IMR-90 (cell line): ENCODE data around the gene PTPRC. TPM values are rescaled to one million over a fixed set of nuclear protein-coding genes. Genes with fewer than 3 reads are reported as not detected.

Experiments
- ATAC-seq: fragments of 200-7000 bp; cut with Tn5 transposase; 2 replicates; pipeline ENCODE4 v1.9.1; 2020; ENCODE audit warnings: low read depth, mild to moderate bottlenecking, moderate library complexity
- BruUV-seq: library from RNA; stranded (reverse); fragments of 400-500 nt; replicated peaks from 2 replicates; lab custom pipeline; 2021; lab: Mats Ljungman, UMichigan
- CTCF ChIA-PET: fragments of 300-600 bp; formaldehyde crosslinking; extraction: SDS; loops from one replicate; lab custom pipeline; 2021; ENCODE audit warnings: antibody characterized with exemption; lab: Yijun Ruan, JAX
- POLR2A ChIA-PET: fragments of 300-600 bp; sonication (Branson Sonifier 250); formaldehyde crosslinking; loops from one replicate; lab custom pipeline; 2022; ENCODE audit warnings: antibody characterized with exemption; ENCODE audit not compliant: unreplicated experiment; lab: Charles Lee
- DNase-seq: peaks from one replicate; pipeline ENCODE4 v3.0.0; 2013
- H2AFZ ChIP-seq: replicated peaks from 2 replicates; pipeline ENCODE3; 2013; ENCODE audit warnings: low read length, mild to moderate bottlenecking; ENCODE audit not compliant: poor library complexity
- H2AK5ac ChIP-seq: 2 replicates; pipeline ENCODE4 v1.6.1; 2013; ENCODE audit warnings: low read depth, low read length, inconsistent platforms
- H2AK9ac ChIP-seq: replicated peaks from 2 replicates; pipeline ENCODE3; 2013; ENCODE audit warnings: mild to moderate bottlenecking, low read depth, low read length, moderate library complexity; ENCODE audit not compliant: poor library complexity
- H2BK120ac ChIP-seq: 2 replicates; pipeline ENCODE4 v1.6.1; 2013; ENCODE audit warnings: low read depth, low read length, inconsistent platforms
- H2BK15ac ChIP-seq: 3 replicates; pipeline ENCODE4 v1.6.1; 2013; ENCODE audit warnings: low read depth, low read length, inconsistent platforms
- H2BK20ac ChIP-seq: 2 replicates; pipeline ENCODE4 v1.6.1; 2013; ENCODE audit warnings: low read depth, mild to moderate bottlenecking, inconsistent platforms, low read length, moderate library complexity
- H2BK5ac ChIP-seq: 2 replicates; pipeline ENCODE4 v1.6.1; 2013; ENCODE audit warnings: mild to moderate bottlenecking, low read depth, low read length, inconsistent platforms; ENCODE audit not compliant: poor library complexity, severe bottlenecking
- H3K14ac ChIP-seq: replicated peaks from 2 replicates; pipeline ENCODE4 v1.6.1; 2013; ENCODE audit warnings: low read depth, low read length, inconsistent platforms
- H3K18ac ChIP-seq: 2 replicates; pipeline ENCODE4 v1.6.1; 2013; ENCODE audit warnings: low read depth, low read length, control low read depth
- H3K23ac ChIP-seq: 2 replicates; pipeline ENCODE4 v1.6.1; 2013; ENCODE audit warnings: low read depth, low read length, inconsistent platforms
- H3K27ac ChIP-seq: 2 replicates; pipeline ENCODE4 v1.5.1; 2013; ENCODE audit warnings: mild to moderate bottlenecking, control low read depth, low read length; ENCODE audit not compliant: insufficient read depth
- H3K27me3 ChIP-seq: 2 replicates; pipeline ENCODE4 v1.6.1; 2013; ENCODE audit warnings: low read length; ENCODE audit not compliant: control insufficient read depth, insufficient read depth
- H3K36me3 ChIP-seq: 2 replicates; pipeline ENCODE4 v1.6.1; 2013; ENCODE audit warnings: low read length, mixed read lengths; ENCODE audit not compliant: control insufficient read depth, insufficient read depth
- H3K4ac ChIP-seq: 2 replicates; pipeline ENCODE4 v1.6.1; 2013; ENCODE audit warnings: low read depth, low read length, inconsistent platforms
- H3K4me1 ChIP-seq: 2 replicates; pipeline ENCODE4 v1.6.1; 2013; ENCODE audit warnings: low read length, mixed read lengths; ENCODE audit not compliant: control insufficient read depth, insufficient read depth
- H3K4me2 ChIP-seq: 2 replicates; pipeline ENCODE4 v1.6.1; 2013; ENCODE audit warnings: low read depth, mild to moderate bottlenecking, control low read depth, low read length, moderate library complexity
- H3K4me3 ChIP-seq: 2 replicates; pipeline ENCODE4 v1.5.1; 2013; ENCODE audit warnings: low read depth, mild to moderate bottlenecking, control low read depth, low read length, moderate library complexity; ENCODE audit not compliant: insufficient read depth
- H3K56ac ChIP-seq: 2 replicates; pipeline ENCODE4 v1.6.1; 2013; ENCODE audit warnings: low read length, inconsistent platforms; ENCODE audit not compliant: insufficient read depth; ENCODE audit errors: extremely low read depth
- H3K79me1 ChIP-seq, 2 experiments: 2 replicates each; pipeline ENCODE4 v1.6.1; 2013; ENCODE audit warnings: low read length in 2 of 2, inconsistent platforms in 1 of 2, low read depth in 1 of 2
- H3K9ac ChIP-seq: 2 replicates; pipeline ENCODE4 v1.6.1; 2013; ENCODE audit warnings: low read depth, low read length, control low read depth
- H3K9me1 ChIP-seq: 2 replicates; pipeline ENCODE4 v1.6.1; 2013; ENCODE audit warnings: low read length, inconsistent platforms; ENCODE audit not compliant: insufficient read depth
- H3K9me3 ChIP-seq: 2 replicates; pipeline ENCODE4 v1.6.1; 2013; ENCODE audit warnings: low read length; ENCODE audit not compliant: control insufficient read depth, insufficient read depth
- H4K20me1 ChIP-seq: 2 replicates; pipeline ENCODE4 v1.6.1; 2013; ENCODE audit warnings: low read length, inconsistent platforms; ENCODE audit not compliant: insufficient read depth
- H4K5ac ChIP-seq: 2 replicates; pipeline ENCODE4 v1.6.1; 2013; ENCODE audit warnings: mild to moderate bottlenecking, low read depth, low read length, control low read depth
- H4K8ac ChIP-seq, 2 experiments: 2 replicates each; pipeline ENCODE4 v1.6.1; 2013; ENCODE audit warnings: low read depth in 2 of 2, low read length in 2 of 2, control low read depth in 1 of 2, inconsistent platforms in 1 of 2
- H4K91ac ChIP-seq: 2 replicates; pipeline ENCODE4 v1.6.1; 2013; ENCODE audit warnings: low read depth, low read length, inconsistent platforms; ENCODE audit not compliant: insufficient read depth
- BHLHE40 ChIP-seq: fragments of 150-350 bp; IDR thresholded peaks from 2 replicates; pipeline ENCODE4 v1.6.1; 2016; ENCODE audit warnings: mild to moderate bottlenecking, low read depth, low read length
- MAFK ChIP-seq: IDR thresholded peaks from 2 replicates; pipeline ENCODE4 v1.6.1; 2012; ENCODE audit warnings: low read depth, low read length, improper control_type of control experiment
- WGBS, 2 experiments: methylation state at CpG; one replicate each; pipeline versions ENCODE4 v1.1.5 to v1.1.7; 2013; ENCODE audit warnings: missing lambda C conversion rate in 2 of 2; ENCODE audit not compliant: insufficient read length in 1 of 2; ENCODE audit errors: extremely low coverage in 2 of 2; 5-methylcytosine and 5-hydroxymethylcytosine counted together
- dilution Hi-C: fragments of 300-500 bp; cut with HindIII; formaldehyde crosslinking; loops from one replicate; pipeline ENCODE4 v1.14.3; 2018; ENCODE audit warnings: low sequenced_read_pairs; ENCODE audit not compliant: unreplicated experiment
- in situ Hi-C: fragments of 300-500 bp; cut with MboI; formaldehyde crosslinking; loops from 3 replicates; pipeline ENCODE4 v1.14.3; 2019; ENCODE audit warnings: low sequenced_read_pairs, inconsistent platforms, mixed read lengths
- intact Hi-C: fragments of 100-400 bp; cut with micrococcal nuclease; formaldehyde crosslinking; loops from 2 replicates; pipeline ENCODE4 v1.10.0; 2022
- polyA plus RNA-seq, 3 experiments: library from polyadenylated mRNA; depleted of rRNA; stranded (reverse); fragments of >200 nt; gene quantifications; 2 replicates each; pipeline ENCODE4 v1.2.3, GENCODE V29; 2012; ENCODE audit warnings: low replicate concordance in 1 of 3
- total RNA-seq: library from RNA; depleted of rRNA; stranded (reverse); fragments of >200 nt; gene quantifications from 2 replicates; pipeline ENCODE4 v1.2.3, GENCODE V29; 2012

PTPRC gene
- total and polyA plus RNA-seq, 2 of the 4 experiments (the other 2 are of a cell fraction) = not detected

- dilution Hi-C loops = no loop called here
- H3K4me2 ChIP-seq = no peak overlapping the region
- no peak for ATAC-seq
- ChIA-PET CTCF (no interaction called here), POLR2A (no interaction called here)
- H3K23ac ChIP-seq = no peak overlapping the region
- H2AFZ ChIP-seq = no peak overlapping the region
- no peak overlapping the region for H2AK9ac ChIP-seq
- no peak overlapping the region for H3K56ac ChIP-seq
- no peak overlapping the region for H4K5ac ChIP-seq
- H2BK5ac ChIP-seq = no peak overlapping the region
- no peak overlapping the region for H3K27ac ChIP-seq
- no peaks in the 10 kb centered on the region; the same call in 1 of the 2 replicates for H3K9me1 ChIP-seq
- intact Hi-C loops = loop anchor here (5.0 to 10.0 kb wide), 5 partner anchors 163 to 1740 kb away; no protein-coding TSS in a partner anchor
- H2BK20ac ChIP-seq = no peak overlapping the region
- DNase-seq = no peak
- no peak overlapping the region for H3K4ac ChIP-seq
- H3K4me1 ChIP-seq = peaks cover 11% of the 10 kb centered on the region
- no peaks in the 10 kb centered on the region for H3K9me3 ChIP-seq
- no peak overlapping the region for H3K18ac ChIP-seq
- no peak overlapping the region for H2BK120ac ChIP-seq
- in situ Hi-C loops = loop anchor here (25.0 kb wide), 2 partner anchors 688 to 1738 kb away; no protein-coding TSS in a partner anchor
- BruUV-seq = no TSS peak
- no peak overlapping the region for H3K4me3 ChIP-seq
- no peaks in the 10 kb centered on the region for H3K27me3 ChIP-seq
- peak; percentile 71 for TF ChIP-seq MAFK
- no peak for TF ChIP-seq BHLHE40
- H2BK15ac ChIP-seq = no peak overlapping the region
- no peaks in the 10 kb centered on the region for H4K20me1 ChIP-seq
- no peak overlapping the region for H4K8ac ChIP-seq
- no peak overlapping the region for H2AK5ac ChIP-seq
- no peaks in the 10 kb centered on the region for H3K79me1 ChIP-seq
- H4K91ac ChIP-seq = no peak overlapping the region
- H3K14ac ChIP-seq = no peak overlapping the region
- no peaks in the 10 kb centered on the region for H3K36me3 ChIP-seq
- WGBS, 2 experiments = 100% methylated on average over 1 of the region's 2 CpGs; no CpG with 5 or more reads in 1 of the 2 experiments
- H3K9ac ChIP-seq = no peak overlapping the region
Observed at GRCh38 chr1:198774421-198774820, 135.6 kb downstream of the PTPRC start.
